Measurements from ENCODE around the gene CA12.

DNA sequence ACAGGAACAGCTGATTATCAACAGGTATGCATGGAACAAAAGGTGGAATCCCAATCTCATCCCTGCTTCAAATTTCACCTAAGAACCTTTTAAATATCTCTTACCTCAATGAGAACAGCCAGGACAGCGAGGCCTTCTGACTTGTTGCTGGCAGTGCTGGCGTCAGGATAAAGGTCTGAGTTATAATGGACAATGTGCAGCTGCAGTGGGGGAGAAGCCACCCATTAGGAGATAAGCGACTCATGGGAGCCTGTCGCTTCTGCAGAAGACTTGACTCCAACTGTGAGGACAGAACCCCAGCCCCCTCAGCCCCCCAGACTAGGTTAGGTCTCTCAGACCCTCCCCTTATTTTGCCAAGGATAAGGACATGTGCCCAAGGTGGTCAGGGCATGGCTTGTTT is 39.7 kb downstream of the CA12 start:
- TF ChIP-seq POLR2A (IDR thresholded peaks at IDR 0.05) (no peak), POLR2AphosphoS5 (IDR thresholded peaks at IDR 0.05) (no peak)
- TF ChIP-seq, protein P1, sequence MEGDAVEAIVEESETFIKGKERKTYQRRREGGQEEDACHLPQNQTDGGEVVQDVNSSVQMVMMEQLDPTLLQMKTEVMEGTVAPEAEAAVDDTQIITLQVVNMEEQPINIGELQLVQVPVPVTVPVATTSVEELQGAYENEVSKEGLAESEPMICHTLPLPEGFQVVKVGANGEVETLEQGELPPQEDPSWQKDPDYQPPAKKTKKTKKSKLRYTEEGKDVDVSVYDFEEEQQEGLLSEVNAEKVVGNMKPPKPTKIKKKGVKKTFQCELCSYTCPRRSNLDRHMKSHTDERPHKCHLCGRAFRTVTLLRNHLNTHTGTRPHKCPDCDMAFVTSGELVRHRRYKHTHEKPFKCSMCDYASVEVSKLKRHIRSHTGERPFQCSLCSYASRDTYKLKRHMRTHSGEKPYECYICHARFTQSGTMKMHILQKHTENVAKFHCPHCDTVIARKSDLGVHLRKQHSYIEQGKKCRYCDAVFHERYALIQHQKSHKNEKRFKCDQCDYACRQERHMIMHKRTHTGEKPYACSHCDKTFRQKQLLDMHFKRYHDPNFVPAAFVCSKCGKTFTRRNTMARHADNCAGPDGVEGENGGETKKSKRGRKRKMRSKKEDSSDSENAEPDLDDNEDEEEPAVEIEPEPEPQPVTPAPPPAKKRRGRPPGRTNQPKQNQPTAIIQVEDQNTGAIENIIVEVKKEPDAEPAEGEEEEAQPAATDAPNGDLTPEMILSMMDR (IDR thresholded peaks at IDR 0.05) = no peak

Data from upper lobe of left lung (tissue), 4 donors.